DLD1 (cell line): ENCODE data around the gene LRP1B.

Experiments used
- in situ Hi-C: cut with HindIII; loops from 2 replicates; pipeline ENCODE4 v1.10.0; 2017; ENCODE audit warnings: low sequenced_read_pairs

The LRP1B gene

DNA sequence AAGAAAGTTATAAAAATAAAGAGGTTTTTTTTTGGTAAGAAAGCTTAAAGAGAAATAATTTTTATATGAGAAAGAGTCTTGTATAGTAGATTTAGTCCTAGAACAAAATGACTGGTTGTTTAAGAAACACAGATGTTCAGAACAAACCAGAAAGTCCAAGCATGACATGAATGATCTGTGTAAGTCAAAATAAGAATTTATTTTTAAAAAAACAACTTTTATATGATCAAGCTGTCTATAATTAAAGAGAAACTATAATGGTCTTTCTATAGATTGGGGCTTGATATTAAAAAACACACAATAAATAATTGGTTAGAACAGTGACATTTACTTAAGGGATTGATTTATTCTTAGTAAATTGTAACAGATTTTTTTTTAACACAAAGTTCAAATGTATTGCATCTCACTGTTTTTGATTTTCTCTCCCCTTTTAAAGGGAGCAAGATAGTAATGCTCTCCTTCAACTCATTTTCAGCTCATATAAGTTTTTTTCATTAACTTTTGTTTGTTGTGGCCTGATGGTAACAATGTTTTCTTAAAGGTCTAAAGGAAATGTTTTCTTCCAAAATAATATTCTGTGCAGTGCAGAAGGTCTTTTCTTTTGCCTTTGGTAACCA is 1256.8 kb downstream of the LRP1B start:
- in situ Hi-C loops: no loop called here

DNA sequence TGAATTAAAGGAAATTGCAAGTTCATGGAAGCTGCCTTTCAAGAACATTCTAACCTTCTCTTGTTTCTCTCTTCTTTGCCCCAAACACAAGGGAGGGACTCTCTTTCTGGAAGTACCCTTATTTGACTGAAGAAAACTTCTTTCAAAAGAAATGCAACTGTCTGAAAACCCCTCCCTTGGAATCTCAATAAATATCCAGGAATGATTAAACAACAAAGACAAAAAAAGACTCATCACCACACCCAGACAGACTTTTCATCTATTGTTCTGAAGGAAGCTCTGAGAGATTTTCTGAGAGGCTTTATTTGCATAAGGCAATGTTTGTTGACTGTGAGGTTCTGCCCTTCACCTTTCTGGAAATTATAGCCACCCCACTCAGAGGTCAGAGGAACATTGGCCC is 1260.9 kb downstream of the LRP1B start:
- in situ Hi-C loops: no loop called here

GRCh38 chr2:140869107-140869506 is 1261.7 kb downstream of the LRP1B start:
- in situ Hi-C loops: no loop called here

DNA sequence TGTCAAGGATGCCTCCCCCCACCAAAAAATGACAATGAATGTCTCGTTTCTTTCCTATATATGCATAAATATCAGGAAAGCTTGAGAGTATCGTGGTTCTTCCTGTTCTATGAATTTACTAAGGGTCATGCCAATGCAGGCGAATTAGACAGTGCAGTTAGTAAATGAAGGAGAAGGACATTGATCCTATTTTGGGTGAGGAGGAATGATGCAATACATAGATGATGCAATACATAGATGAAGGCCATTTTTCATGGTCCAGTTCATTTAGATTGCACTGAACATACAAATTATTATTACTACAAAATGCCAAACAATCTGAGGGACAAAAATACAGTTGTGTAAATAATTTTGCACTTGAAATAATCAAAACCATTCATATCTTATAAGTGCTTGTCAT is 1265.0 kb downstream of the LRP1B start:
- in situ Hi-C loops: no loop called here

DNA sequence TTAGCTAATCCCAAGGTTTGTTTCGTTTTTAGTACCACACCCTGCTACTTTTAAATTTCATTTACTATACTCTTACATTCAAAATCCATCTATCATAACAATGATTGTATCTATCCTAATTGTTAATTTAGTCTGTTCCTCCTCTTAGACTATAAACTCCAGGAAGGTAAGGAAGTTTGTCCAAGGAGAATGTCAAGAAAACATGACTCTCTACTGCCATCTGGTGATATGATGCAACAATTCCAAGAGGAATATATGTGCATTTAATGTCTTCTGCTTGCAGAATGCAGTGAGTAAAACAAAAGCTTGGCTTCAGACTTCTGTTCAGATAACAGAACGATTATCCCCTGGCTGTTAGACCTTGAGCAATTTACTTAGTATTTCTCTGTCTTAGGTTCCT is 1267.1 kb downstream of the LRP1B start:
- in situ Hi-C loops: no loop called here

DNA sequence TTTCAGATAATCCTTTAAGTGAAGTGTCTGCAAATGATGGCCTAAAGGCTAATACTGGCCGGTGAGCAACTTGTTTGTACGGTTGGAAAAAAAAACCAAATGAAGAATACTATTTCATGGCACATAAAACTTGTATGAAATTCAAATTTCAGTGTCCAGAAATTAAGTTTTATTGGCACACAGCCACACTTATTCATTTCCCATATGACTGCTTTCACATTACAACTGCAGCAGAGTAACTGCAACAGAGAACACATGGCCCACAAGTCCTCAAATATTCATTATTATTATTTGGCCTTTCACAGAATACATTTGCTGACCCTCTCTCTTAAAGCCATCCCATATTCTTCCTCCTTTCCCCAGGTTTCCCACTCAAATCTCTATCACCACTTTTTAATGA is 1268.6 kb downstream of the LRP1B start:
- in situ Hi-C loops: no loop called here

DNA sequence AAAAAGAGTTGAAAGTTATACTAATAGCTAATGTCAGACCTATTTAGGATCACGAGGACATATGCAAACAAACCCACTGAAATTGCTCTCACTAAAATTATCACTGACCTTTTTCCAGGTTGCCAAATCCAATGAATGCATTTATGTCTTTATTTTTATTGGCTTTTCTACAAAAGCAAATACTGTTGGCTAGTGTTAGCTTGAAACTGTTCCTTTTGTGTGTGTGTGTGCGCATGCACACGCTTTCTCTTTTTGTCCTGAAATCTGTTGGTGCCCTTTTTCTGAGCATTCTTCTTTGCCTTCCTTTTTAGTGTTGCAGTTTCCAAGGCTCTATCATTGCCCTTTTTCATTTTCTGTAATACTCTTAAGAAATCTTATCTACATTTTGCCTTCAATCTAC is 1269.2 kb downstream of the LRP1B start:
- in situ Hi-C loops: no loop called here

DNA sequence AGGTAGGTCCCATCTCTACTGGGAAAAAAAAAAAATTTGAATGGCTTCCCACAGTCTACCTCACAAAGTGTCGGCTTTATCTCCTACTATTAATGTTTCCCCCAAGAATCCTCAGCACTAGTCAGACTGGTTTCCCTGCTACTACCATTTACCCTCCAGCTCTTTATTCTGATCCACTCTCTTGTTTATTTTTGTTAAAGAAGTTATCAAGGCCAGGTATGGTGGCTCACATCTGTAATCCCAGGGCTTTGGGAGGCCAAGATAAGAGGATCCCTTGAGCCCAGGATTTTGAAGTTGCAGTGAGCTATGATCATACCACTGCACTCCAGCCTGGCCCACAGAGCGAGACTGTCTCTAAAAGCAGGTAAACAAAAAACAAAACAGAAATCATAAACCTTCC is 1275.3 kb downstream of the LRP1B start:
- in situ Hi-C loops: no loop called here

GRCh38 chr2:140851258-140851981 is 1279.4 kb downstream of the LRP1B start:
- in situ Hi-C loops: no loop called here

DNA sequence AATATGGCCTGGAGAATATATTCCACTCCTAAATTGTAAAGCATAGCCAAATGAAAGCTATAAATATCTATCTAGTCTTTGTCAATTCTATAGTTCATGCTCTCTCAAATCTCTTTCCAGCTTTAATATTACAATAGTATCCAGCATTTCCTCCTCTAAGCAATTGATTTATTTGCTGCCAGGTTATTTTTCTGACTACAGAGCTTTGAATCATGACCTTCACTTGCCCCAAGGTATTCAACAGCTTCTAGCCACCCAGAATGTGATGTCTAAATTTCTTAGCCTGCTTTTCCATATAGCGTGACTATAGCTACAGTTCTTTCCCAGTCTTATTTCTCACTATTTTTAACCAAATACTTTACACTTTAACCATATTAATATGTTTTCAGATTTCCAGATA is 1287.6 kb downstream of the LRP1B start:
- in situ Hi-C loops: no loop called here

DNA sequence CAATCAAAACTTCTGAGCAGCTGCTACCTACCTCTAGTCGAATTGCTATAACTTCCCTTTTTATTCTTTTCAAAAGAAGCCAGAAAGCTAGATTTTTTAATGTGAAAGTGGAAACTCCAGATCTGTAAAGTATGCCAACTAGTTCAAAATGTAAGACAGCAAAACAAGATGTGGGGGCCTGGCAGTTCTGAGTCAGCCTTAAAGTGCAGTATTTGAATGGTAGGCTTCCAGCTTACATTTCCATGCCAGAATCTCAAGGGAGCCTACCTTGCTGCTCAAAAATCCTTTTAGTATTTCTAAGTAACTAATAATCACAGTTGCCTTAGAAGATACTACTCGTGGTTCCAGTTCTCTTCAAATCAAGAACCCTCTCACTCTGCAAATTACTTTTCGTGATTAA is 1288.7 kb downstream of the LRP1B start:
- in situ Hi-C loops: no loop called here

GRCh38 chr2:140841141-140841540 is 1289.7 kb downstream of the LRP1B start:
- in situ Hi-C loops: no loop called here

DNA sequence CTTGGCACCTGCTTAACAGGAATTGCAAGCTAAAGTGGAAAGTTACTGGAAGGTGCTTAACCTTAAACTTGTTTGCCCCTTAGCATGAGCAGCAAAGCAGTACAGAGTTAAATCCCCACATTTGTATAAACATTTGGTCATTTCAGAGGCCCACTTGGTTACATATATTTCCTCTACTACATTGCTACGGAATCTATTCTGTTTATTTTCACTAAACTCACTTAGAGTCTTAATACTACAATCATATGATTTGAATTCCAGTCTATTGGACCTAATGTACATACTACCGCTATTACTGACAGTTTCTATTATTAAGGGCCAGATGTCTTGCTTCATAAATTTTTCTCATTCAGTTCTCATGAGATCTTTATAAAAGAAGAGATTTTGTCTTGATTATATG is 1294.0 kb downstream of the LRP1B start:
- in situ Hi-C loops: no loop called here

DNA sequence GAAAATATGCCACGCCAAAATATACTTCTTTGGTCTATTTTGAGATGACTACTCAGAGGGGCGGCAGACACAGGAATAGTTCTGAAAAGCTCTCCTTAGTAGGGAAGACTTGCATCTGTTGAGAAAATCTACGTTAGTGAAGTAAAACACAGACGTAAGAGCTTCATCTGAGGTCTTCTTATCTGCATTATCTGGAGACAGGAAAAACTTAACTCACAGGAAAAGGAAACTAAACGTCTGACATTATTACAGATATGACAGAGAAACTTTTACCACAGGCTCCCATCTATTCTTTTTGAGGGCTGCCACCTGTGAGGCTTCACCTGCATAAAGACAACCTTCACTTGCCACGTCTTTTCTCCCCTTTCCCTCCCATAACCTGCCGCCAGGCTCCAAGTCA is 1295.7 kb downstream of the LRP1B start:
- in situ Hi-C loops: no loop called here

- in situ Hi-C loops: no loop called here
Observed at GRCh38 chr2:140814141-140814540, 1316.7 kb downstream of the LRP1B start.

GRCh38 chr2:140808820-140809219 is 1322.0 kb downstream of the LRP1B start:
- in situ Hi-C loops: no loop called here

DNA sequence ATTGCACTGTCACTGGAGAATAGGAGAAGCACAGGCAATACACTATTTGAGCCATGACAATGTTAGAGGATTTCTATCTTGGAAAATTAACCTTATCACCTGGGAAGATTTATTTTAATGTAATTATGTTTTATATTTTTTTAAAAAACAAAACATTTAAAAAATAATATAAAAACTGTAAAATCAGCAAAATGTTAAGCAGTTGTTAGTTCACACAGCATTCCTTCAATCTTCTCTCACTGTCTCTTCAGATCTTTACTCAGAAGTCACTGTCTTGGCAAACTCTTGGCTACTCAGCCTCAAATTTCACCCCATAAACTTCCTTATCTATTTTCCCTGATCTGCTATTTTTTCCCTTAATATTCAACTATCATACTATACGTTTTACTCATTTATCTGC is 1322.6 kb downstream of the LRP1B start:
- in situ Hi-C loops: no loop called here

GRCh38 chr2:140804700-140805260 is 1326.0 kb downstream of the LRP1B start:
- in situ Hi-C loops: no loop called here

GRCh38 chr2:140801311-140801710 is 1329.5 kb downstream of the LRP1B start:
- in situ Hi-C loops: no loop called here

GRCh38 chr2:140797718-140798117 is 1333.1 kb downstream of the LRP1B start:
- in situ Hi-C loops: no loop called here

GRCh38 chr2:140791802-140792201 is 1339.0 kb downstream of the LRP1B start:
- in situ Hi-C loops: no loop called here

DNA sequence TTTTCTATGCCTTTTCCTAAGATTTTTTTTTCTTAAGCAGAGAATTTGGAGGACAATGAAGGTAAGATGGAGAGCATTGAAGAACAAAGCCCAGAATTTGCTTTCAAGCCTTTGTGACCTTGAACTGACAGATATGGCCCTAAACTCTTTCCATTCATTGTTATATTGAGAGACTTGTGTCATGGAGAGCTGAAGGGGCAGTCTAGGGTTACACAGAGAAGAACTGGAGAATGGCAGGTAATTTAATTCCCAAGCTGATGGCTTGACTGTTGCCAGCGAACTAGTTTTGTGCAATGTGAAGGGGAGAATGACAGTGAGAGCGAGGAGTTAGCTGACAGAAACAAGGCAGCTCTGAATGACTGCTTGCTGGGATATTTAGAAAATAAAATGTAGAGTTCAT is 1344.2 kb downstream of the LRP1B start:
- in situ Hi-C loops: no loop called here

GRCh38 chr2:140775411-140775810 is 1355.4 kb downstream of the LRP1B start:
- in situ Hi-C loops: no loop called here
